HG03354 (cell line): ENCODE data around the gene PRICKLE4.
"Not testable (repeated sequence)": the region's sequence is repeated elsewhere in the genome, so short reads cannot be mapped to it uniquely, and the experiment has no call there.

Experiments
- ATAC-seq: cut with Tn5 transposase; IDR thresholded peaks from one replicate; pipeline ENCODE4 v1.9.1; 2021; ENCODE audit warnings: mild to moderate bottlenecking; ENCODE audit not compliant: unreplicated experiment, poor library complexity, severe bottlenecking

The PRICKLE4 gene

DNA sequence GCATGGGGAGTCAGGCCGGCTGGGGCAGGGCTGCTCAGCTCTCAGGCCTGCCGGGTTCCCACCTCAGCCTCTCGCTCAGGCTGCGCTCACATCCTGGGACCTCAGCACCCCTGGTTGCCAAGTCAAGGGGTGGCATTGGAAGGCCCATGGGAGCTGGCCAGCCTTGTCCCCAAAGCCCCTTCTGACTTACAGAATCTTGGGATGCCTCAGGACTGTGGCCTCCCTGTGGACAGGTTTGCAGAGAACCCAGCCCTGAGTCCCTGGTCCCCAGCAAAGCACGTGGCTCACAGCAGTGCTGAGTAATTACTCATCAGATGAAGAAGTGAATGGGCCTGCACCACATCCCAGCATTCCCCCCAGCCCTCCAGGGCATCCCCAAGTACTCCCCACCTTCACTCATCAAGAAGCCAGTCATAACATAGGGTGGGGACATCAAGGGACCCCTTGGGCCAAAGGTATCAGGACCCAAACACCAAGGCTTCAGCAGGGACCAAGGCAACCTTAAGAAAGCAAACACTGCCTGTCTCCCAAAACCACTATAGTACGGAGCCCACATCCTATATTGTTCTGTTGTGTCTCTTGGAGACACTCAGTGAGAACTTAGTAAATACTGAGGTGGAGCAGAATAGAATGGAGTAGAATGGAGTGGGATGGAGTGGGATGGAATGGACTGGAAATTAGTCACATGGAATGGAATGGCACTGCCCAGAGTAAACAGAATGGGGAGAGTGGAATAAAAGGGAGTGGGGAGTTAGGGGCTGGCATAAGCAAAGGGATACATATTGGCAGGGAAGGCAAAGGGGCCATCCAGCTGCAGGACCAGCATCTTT is 37.0 kb upstream of the PRICKLE4 start:
- ATAC-seq: no peak

- ATAC-seq: no peak
Measured at GRCh38 chr6:41744236-41744787, 36.3 kb upstream of the PRICKLE4 start.

DNA sequence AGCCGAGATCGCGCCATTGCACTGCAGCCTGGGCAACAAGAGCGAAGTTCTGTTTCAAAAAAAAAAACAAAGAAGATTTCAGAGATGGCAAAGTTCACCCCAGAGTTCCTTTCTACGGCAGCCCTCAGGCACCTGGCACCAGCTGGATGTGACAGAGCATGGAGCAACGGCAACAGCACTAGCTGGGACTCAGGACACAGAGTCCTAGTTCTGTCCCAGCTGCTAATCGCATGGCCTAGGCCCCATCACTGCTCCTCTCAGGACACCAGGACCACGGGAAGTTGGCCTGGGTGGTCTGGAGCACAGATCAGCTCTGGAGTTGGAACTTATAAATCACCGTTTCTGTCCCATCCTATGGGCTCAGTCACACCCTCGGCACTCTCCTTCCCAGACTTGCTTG is 34.5 kb upstream of the PRICKLE4 start:
- ATAC-seq: no peak

- no peak for ATAC-seq
Measured at GRCh38 chr6:41747256-41748101, 33.1 kb upstream of the PRICKLE4 start, which contains the start of gene PGC. PGC (minus strand) TSS chr6:41747397; CDS start chr6:41747334, 63 bp downstream.

DNA sequence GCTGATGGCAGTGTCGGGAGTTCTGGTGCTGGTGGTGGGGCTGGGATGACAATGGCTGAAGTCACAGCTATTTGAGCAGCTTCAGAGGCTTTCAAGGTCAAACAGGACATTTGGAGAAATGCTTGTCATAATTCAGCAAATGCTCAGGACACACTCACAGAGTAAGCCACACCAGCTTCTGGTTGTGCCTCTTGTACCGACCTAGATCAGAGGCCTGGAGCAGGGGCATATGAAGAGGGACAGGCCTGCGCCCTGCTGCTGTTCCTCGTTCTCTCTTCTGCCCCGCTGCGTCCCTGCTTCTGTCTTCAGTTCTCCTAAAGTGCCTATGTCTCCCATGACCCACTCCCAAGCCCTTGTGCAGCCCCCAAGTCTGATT is 32.5 kb upstream of the PRICKLE4 start:
- ATAC-seq: no peak

- ATAC-seq: no peak
Measured at GRCh38 chr6:41748542-41748941, 32.0 kb upstream of the PRICKLE4 start.

DNA sequence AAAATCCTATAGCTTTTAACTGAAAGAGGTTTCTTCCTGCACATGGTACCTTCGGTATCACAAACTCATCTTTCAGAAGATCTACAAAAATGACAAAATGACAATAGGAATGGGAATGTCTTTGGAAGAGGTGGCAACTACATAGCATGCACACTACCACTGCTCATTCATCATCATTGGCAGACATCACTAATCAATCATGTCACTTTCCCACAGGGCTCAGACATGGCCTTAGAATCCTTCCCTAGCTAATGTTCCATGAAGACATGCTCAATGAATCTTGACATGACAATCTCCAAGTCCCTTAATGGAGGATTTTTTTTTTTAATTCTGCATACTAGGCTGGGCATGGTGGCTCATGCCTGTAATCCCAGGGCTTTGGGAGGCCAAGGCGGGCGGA is 30.2 kb upstream of the PRICKLE4 start:
- ATAC-seq: no peak

- ATAC-seq: no peak
Measured at GRCh38 chr6:41755895-41756294, 24.7 kb upstream of the PRICKLE4 start.

DNA sequence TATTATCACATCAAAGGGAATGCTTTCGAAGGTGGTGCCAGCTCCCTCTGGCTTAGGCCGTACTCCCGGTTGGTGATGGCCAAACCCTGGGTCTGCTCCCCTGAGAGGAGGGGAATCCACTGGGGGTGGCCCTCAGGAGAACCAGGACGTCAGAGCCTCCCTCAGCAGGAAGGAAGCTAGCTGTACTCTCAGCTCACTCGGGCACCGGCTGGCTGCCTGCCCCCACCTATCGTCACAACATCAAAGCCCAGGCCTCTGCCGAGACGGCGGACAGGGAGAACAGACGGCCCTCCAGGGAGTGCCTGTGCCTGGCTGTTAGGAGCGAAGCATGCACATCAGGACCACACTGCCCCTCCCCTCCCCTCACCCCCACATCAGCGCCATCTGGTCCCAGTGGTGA is 24.2 kb upstream of the PRICKLE4 start:
- no peak for ATAC-seq

- ATAC-seq: no peak
Measured at GRCh38 chr6:41757271-41757670, 23.3 kb upstream of the PRICKLE4 start.

DNA sequence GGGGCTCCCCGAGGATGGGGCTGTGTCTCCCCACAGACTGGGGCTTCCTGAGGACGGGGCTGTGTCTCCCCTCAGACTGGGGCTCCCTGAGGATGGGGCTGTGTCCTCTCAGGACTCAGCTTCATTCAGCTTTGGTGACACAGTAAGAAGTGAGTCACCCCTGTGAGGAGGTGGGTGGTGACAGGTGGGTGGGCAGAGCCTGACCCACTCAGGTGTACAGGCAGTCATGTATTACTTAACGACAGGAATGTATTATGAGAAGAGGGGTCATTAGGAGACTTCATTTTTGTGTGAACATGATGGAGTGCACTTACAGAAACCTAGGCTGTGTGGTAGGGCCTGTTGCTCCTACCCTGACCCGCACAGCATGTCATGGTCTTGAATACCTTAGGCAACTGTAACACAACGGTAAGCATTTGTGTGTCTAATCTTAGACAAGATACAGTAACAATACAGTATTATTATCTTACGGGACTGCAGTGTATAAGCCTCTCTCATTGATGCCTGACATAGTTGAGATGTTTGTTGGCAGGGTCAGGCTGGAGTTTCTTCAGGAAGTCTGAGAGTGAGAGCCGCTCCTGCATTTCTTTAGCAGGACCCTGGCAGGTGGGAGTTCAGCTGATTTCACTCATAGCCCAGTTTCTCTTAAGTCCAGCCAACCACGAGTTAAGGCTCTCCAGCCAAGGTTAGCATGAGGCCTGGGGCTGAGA is 22.5 kb upstream of the PRICKLE4 start:
- ATAC-seq: no peak

- no peak for ATAC-seq
Measured at GRCh38 chr6:41758641-41759035, 21.9 kb upstream of the PRICKLE4 start.

- ATAC-seq: no peak
Measured at GRCh38 chr6:41759106-41759904, 21.3 kb upstream of the PRICKLE4 start.

- no peak for ATAC-seq
Measured at GRCh38 chr6:41759905-41760579, 20.5 kb upstream of the PRICKLE4 start.

DNA sequence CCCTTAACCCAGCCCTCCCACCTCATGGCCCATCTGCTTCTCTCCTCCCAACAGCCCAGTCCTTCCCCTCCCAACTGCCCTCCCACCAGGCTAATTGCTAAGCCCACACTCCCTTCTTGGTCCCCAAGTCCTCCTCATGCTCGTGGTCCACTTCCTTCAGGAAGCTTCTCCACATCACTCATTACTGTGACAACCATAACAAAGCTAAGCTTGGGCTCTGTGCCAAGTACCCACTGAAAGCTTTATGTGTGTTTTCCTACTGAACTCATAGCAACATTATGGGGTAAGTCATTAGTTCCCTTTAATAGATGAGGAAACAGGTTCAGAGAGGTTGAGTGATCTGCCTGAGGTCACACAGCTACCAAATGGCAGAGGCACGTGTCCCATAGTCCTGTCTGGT is 17.1 kb upstream of the PRICKLE4 start:
- ATAC-seq: no peak

GRCh38 chr6:41766043-41766664 is 14.4 kb upstream of the PRICKLE4 start:
- not testable (repeated sequence) for ATAC-seq

- no peak for ATAC-seq
Measured at GRCh38 chr6:41767112-41767833, 13.3 kb upstream of the PRICKLE4 start.
